HG03432 (cell line): ENCODE results near the gene SH3BP4.

ENCODE experiments used
- ATAC-seq: cut with Tn5 transposase; IDR thresholded peaks from one replicate; pipeline ENCODE4 v1.9.1; 2021; ENCODE audit warnings: mild to moderate bottlenecking, moderate library complexity; ENCODE audit not compliant: unreplicated experiment

Gene SH3BP4

DNA sequence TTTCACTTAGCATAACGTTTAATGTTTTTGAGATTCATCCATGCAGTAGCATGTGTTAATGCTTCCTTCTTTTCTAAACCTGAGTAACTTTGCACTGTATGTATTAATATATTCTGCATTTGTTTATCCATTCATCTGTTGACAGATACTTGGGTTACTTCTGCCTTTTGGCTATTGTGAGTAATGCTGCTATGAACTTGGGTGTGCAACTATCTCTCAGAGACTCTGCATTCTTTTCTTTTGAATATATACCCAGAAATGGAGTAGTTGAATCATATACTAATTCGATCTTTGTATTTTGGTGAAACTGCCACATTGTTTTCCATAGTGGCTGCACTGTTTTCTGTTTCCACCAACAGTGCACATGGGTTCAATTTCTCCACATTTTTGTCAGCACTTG is 128.3 kb downstream of the SH3BP4 start:
- no peak for ATAC-seq

DNA sequence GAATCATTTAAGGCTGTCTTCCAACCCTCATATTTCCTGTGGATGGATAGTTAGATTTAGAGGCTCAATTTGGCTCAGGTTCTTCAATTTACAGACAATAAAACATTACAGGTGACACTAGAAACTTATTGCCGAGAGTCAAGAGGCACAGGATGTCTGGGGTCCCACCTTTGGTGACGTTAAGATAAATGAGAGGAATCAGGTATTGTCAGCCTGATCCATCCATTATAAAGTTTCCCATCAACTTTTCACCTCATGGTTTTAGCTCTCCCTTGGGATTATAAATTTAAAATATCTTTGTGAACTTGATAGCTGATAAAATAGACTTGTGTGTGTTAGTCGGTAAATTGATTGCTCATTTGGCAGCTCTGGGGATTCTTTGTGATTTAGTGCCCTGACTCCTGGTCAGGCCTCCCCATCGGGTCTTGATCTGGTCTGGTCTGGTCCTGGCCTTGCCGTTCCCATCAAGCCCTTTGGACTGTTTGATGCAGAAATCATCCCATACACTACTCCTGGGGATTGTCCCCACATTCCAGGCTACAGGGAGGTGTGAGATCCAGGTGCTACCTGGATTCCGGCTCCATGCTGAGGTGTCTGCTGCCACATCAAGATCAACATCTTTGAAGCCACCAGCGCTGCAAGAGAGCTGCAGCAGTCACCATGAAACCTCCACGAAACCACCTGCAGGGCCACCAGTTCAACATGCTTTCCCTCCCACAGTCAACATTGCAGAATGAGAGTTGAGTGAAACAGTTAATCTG is 130.9 kb downstream of the SH3BP4 start:
- ATAC-seq: no peak

DNA sequence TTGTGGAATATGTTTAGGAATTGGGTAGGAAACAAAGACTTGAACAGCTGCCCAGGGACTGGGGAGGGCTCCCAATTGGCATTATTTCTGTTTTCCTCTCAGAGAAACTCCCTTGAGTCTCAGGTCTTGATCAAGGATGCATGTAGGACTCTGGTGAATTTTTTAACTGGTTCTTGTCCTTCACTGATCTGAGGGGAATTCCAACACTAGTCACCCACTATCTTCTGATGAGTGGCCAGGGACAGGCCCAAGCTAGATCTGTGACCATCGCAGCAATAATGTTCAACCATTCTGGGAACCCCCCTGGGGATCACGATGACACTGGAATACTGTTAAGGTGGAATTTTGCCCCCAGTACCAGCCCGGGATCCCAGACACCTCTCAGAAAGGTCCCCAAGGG is 132.0 kb downstream of the SH3BP4 start:
- ATAC-seq: peak; percentile 69

DNA sequence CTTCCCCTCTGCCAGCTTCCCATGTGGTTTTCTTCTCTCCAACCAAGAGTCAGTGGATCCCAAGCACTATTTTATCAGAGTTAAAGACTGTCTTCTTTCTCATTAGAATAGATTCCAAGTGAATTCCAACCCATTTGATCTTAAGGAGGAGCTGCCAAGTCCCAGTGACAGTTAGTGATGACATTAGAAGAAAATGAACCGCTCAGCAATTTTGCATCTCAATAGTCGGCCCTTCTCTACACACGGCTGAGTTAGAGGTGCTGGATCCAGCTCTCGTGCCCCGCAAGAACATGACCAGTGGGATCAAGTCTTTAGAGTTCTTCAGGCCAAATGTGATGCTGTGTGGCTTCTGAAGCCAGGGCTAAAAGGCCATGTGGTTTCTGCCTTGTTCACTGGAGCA is 132.6 kb downstream of the SH3BP4 start:
- no peak for ATAC-seq

DNA sequence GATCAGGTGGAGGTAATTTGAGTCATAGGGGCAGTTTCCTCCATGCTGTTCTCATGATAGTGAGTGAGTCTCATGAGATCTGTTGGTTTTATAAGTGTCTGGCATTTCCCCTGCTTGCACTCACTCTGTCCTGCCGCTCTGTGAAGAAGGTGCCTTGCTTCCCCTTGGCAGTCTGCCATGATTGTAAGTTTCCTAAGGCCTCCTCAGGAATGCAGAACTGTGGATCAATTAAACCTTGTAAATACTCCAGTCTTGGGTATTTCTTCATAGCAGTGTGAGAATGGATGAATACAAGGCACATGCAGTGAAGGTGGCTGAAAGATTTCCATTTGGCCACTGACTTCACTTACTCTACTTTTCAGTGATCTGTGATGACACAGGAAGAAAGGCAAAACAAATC is 133.7 kb downstream of the SH3BP4 start:
- no peak for ATAC-seq

DNA sequence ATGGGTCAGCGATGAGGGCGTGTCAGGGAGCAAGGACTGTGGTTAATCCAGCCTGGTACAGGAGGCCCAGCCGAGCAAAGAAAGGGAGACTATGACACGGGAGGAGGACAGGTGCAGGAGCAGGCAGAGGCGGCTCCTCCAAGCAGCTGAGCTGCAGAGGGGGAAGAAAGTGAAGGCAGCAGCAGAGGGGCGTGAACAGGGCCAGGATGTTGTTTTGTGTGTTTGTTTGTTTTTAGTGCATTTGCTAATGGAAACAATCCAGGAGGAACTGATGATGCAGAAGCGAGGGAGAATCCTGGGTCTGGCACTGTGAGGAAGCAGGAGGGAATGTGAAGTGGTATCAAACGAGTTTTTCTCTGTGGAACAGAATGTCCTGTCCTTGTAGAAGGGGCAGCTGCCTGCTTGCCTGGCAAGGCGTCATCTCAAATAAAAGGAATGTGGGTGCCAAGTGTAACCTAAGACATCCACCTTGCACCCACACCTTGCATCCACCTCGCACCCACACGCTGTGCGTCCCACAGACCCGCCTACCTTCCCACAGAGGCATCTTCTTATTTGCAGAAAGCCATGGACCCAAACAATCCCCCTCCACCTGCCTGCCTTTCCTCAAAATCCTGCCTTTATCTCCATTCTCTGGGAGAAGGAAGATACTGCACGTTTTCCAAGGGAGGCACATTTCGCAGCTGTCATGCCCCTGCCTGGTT is 134.8 kb downstream of the SH3BP4 start:
- no peak for ATAC-seq

DNA sequence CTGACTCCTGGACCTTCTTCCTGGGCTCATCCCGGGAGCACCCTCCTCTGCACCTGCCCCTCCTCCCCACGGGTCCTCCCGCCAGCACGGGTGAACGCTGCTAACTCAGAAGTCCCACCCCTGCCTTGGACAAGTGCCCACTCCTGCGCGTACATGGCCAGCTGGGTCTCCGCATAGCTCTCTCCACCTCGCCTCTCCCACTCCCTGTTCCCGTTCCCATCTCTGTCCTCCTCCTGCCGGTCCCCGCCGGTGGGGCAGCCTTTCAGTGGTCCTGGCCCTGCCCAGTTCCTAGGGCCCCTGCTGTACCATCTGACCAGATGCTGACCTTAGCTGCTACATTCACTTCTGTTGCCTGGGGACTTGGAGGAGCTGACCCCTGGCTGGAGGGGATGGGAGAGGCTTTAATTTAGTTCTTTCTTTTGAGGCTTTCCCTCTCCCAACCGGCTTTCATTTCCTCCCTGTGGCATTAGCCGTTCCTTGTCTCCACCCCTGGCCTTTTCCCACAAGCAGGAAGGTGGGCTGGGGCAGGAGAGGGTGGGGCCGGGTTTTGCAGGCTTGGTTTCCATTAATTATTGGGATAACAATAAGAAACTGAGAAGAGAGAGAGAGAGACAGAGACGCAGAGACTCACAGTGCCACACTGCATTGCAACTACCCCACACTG is 136.1 kb downstream of the SH3BP4 start:
- ATAC-seq: no peak

DNA sequence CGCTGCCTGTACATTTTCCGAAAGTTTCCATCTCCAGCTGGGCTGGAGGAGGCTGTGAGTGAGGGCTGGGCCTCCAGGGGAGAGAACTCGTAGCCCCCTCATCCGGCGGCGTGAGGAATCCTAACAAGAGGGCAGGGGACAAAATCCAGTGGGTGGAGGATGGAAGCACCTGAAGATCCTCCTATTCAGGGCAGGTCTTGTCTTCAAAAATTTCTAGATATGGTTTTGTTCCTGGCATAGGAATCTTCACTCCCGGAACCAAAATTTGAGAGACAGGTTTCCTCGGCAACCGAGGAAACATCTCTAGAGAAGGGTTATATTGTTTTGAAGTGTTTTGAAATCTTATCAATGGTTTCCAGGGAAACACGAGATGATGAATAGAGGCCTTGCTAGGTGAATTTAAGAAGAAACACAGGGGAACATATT is 136.7 kb downstream of the SH3BP4 start:
- ATAC-seq: no peak

DNA sequence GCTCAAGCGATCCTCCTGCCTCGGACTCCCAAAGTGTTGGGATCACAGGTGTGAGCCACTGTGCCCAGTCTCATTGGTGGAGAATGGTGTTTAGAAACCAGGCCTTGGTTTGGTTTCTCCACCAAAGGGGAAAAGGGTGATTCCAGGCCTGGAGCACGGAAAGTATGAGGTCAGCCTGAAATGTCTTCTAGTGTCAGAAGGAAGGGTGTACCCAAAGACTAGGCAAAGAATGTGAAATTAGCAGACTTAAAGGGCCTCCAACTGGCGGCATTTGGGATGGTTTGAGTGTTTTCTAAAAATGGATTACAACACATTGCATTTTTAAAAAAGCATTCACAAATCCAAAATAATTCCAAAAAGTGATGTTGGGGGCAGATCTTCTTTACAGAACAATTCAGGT is 139.6 kb downstream of the SH3BP4 start:
- no peak for ATAC-seq

DNA sequence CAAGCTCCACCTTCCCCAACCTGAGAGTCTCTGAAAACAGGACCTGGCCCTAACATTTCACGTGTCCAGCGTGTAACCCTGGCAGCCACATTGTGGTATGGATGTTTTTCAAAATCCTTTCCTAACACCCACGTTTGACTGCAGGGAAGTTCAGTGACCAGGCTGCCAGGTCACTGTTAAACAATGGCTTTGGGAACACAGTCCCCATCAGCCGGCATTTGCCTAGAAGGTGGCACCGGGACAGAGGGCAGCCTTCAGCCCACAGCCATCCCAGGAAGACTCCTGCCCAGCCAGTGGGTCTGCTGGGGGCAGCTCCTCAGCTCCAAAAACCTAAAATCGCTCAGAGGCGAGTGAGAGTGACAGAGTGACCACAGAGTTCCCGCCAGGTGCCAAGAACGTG is 140.2 kb downstream of the SH3BP4 start:
- ATAC-seq: no peak

DNA sequence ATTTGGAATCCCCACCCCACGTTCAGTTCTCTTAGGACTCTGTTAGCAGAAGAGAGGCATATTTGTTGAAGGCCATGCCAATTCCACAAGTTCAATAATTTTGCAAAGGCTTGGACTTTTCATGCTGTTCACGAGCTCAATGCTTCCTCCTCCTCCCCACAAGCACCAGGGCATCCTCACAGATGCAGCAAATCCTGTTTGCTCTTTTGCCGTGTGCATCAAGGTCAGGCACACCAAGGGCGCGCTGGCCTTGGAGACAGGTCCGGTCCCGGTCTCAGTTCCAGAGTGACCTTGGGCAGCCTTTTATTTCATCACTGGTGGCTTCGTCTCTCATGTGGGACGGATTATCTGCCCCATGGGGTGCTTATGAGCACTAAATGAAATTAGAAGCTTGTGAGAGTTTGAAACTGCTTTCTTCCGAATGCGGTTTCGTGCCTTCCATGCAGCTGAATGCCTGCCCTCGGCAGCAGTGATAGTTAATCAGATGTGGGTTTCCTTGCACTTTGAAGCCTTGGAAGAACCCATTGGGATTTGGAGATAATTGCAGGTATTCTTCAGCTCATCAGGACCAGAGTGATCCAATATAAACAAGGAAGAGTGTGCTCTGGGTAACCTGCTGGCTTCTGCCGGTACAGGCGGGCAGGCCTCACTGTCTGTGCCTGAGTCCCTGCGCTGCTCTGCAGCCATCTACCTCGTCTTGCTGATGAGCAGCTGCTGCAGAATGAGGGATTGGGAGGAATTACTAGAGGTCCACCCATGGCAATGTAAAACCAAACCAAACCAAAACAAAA is 140.8 kb downstream of the SH3BP4 start:
- no peak for ATAC-seq

DNA sequence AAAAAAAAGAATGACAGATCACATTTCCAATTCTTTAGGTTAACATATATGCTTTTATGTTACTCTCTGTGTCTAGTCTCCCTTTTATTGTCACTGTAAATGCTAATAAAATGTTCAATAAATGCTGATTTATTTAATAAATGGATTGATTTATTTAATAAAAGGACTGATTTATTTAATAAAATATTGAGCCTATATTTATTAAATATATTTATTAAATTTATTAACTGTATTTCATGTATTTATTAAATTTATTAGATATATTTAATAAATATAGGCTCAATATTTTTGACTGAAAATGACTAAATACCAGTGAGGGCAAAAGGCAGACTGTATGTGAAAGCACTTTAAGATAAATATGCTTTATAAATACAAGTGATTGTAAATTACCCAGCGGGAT is 142.6 kb downstream of the SH3BP4 start:
- no peak for ATAC-seq

DNA sequence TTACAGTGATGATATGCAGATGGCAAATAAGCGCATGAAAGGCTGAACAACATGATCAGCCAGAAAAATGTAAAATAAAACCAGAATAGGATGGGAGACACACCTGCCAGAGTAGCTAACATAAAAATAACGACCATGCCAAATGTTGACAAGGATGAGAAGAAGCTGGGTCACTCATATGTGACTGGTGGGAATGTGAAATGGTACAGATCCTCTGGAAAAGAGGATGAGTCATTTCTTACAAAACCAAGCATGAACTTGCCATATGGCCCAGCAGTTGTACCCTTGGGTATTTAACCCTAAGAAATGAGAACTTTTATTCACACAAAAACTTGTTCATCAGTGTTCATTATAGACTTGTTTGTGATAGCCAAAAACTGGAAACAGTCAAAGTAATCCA is 143.8 kb downstream of the SH3BP4 start:
- no peak for ATAC-seq

DNA sequence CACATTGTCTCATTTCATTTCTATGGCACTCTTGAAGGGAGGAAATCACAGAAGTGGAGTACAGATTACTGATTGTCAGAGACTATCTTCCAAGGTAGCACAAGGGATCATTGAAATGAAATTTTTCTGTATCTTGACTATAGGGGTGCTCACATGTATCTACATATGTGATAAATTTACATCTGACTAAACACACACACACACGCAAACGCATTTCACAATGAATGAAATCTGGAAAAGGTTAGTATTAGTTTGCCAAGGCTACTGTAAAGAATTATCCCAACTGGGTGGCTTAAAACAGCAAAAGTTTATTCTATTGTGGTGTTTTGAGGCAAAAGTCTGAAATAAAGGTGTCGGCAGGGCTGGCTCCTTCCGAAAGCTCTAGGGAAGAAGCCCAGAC is 144.6 kb downstream of the SH3BP4 start:
- ATAC-seq: no peak

DNA sequence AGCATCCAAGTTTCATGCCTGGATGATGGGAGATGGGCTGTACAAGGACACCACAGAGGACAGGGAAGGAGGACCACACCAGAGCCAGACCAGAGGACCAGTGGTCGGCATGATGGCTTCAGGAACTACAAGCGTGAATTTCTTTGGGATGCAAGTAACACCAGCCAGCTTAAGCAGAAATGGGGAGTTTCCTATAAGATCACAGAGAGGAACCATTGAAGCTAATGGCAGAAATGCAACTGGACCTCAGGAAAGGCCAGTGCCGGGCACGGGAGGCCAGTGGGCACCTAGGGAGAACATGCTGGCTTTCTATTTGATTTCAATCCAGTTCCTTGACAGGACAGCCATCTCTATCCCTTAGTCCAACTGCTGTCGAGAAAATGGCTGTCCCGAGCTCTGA is 145.4 kb downstream of the SH3BP4 start:
- ATAC-seq: no peak

DNA sequence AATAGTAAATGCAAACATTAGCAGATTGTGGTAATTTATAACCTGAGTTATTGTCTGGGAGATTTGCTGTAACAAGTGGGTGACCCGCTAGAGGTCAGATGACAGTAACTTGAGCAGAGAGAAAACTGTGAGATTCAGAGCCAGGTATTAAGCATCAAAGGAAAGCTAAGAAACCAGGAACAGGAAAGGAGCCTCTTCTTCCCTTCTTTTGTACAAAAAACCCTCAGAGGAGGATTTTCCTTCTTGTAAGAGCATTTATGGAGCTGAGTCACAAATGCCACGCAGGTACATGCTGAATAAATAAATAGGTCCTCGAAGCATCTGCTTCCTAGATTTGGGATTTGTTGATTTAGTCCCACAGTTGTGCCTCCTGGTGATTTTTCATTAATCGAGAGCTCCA is 146.5 kb downstream of the SH3BP4 start:
- ATAC-seq: no peak

DNA sequence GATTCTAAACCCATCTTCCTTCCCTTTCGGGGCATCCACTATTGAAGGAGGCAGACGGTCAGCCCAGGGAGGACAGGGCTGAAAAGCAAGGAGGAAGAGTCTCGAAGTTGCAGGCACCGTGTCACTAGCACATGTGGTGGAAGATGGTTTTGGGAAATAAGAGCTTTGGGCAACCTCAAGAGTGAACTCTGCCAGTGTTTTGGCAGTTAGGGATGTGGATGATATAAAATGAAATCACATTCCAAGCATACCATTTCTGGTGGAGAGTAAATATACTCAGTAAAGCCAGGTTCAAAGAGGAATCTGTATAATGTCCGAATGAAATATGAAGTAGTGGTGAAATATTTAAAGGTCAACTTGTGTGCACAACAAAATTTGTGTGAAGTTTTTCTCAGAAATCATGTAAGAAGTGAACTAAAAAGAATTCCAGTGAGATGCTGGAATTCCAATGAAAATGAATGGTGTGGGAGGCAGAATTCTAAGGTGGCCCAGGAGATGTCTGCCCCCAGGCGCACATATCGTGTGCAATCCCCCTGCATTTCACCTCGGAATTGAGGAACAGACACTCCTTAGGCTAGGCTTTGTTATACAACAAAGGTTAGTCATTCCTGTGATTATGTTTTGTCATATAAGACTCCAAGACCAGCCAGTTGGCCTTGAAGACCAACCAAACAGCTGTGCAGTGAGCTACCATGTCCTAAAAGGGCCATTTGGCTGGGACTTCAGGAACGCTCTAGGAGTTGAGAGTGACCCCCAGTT is 147.1 kb downstream of the SH3BP4 start:
- ATAC-seq: no peak

DNA sequence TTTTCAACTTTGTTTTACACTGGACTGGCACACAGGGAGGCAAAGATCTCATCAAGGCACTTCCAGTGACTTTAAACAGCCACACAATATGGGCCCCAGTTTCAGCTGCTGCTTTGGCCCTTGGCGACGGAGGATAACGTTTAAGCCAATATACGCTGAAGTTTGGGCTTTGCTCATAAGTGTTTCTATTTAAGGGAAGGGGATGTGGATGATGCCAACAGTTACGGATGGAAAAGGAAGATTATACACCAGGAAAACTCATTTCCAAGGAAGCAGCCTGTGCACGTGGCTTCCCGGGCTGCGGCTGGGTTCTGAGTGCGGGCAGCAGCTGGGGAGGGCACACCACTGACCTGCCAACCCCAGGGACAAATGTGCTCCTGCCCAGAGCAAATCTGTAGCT is 151.1 kb downstream of the SH3BP4 start:
- no peak for ATAC-seq
